C4-2B (cell line): Measurements from ENCODE around the gene SLC35F6.

Source experiments
- CTCF ChIP-seq: fragments of 450-650 bp; conservative IDR thresholded peaks from 2 replicates; pipeline ENCODE4 v1.5.1; 2017; ENCODE audit warnings: mild to moderate bottlenecking
- ZFX ChIP-seq: fragments of 450-650 bp; IDR thresholded peaks from 2 replicates; pipeline ENCODE4 v1.6.1; 2017

- TF ChIP-seq CTCF (no peak), ZFX (no peak)
Observed at GRCh38 chr2:26738481-26738880, 25.6 kb upstream of the SLC35F6 start.
